Esophagus (tissue), 2 donors: ENCODE measurements around the gene GCNT4. TPM values are rescaled to one million over a fixed set of nuclear protein-coding genes. Genes with fewer than 3 reads are reported as not detected.

ENCODE experiments used
- H3K27ac ChIP-seq, 2 donors: one replicate each; pipeline ENCODE4 v1.5.1; 2013; ENCODE audit warnings: low read depth in 2 of 2, mild to moderate bottlenecking in 2 of 2, inconsistent platforms in 1 of 2, low read length in 1 of 2, moderate library complexity in 1 of 2
- H3K27me3 ChIP-seq, 2 donors: one replicate each; pipeline ENCODE4 v1.6.1; 2013; ENCODE audit warnings: low read length in 2 of 2, control low read depth in 1 of 2, mild to moderate bottlenecking in 1 of 2; ENCODE audit not compliant: insufficient read depth in 2 of 2, control insufficient read depth in 1 of 2
- H3K36me3 ChIP-seq, 2 donors: one replicate each; pipeline ENCODE4 v1.6.1; 2013; ENCODE audit warnings: low read length in 1 of 2; ENCODE audit not compliant: control insufficient read depth in 2 of 2, insufficient read depth in 2 of 2
- H3K4me1 ChIP-seq, 2 donors: one replicate each; pipeline ENCODE4 v1.6.1; 2013; ENCODE audit warnings: low read length in 1 of 2; ENCODE audit not compliant: control insufficient read depth in 2 of 2, insufficient read depth in 2 of 2
- H3K4me3 ChIP-seq, 2 donors: one replicate each; pipeline ENCODE4 v1.5.1; 2013; ENCODE audit warnings: low read length in 2 of 2, mild to moderate bottlenecking in 2 of 2, low read depth in 1 of 2, moderate library complexity in 1 of 2
- H3K9me3 ChIP-seq, 2 donors: one replicate each; pipeline ENCODE4 v1.6.1; 2013; ENCODE audit warnings: mild to moderate bottlenecking in 2 of 2, low read depth in 1 of 2, low read length in 1 of 2, moderate library complexity in 1 of 2; ENCODE audit not compliant: control insufficient read depth in 2 of 2, insufficient read depth in 1 of 2
- WGBS, 2 donors: extraction: QIAGEN DNeasy Blood & Tissue Kit; methylation state at CpG; one replicate each; pipeline ENCODE4 v1.1.7; 2013; 5-methylcytosine and 5-hydroxymethylcytosine counted together
- polyA plus RNA-seq, 2 donors: library from polyadenylated mRNA; stranded (reverse); fragments of 200-250 nt; gene quantifications; one replicate each; pipeline ENCODE4 v1.2.3, GENCODE V29; 2013
- donor health status: healthy with polysubstance abuse.
- donor health status: Bipolar disorder and iron deficiency.

Gene GCNT4
- polyA plus RNA-seq, 2 donors, result 0.53 to 0.80 TPM

GRCh38 chr5:75005561-75005960 lies 46.8 kb downstream of the GCNT4 start:
- Histone ChIP-seq H3K27me3 (no peaks in the 10 kb centered on the region), H3K4me1 (no peaks in the 10 kb centered on the region), H3K27ac (no peak overlapping the region), H3K36me3 (no peaks in the 10 kb centered on the region), H3K4me3 (no peak overlapping the region), H3K9me3 (no peaks in the 10 kb centered on the region)
- 23 to 52% methylated on average over 1 of the region's 1 CpG for WGBS, 2 donors

Other genes with a start within 250 kb of the GCNT4 start
- under 1 TPM; 0.28 to 0.29 TPM for gene FAM169A, start 186.2 kb downstream of the GCNT4 start, polyA plus RNA-seq
- under 1 TPM; 0.26 to 0.51 TPM for gene ANKRD31, start 184.3 kb upstream of the GCNT4 start, polyA plus RNA-seq